ENCODE results near the gene SUGP1.

GRCh38 chr19:19234220-19234816 lies 86.0 kb downstream of the SUGP1 start:
- TF ChIP-seq POLR2A (IDR thresholded peaks at IDR 0.05; ENCODE audit: low read length) = no peak
- TF ChIP-seq GATA1 (IDR thresholded peaks at IDR 0.05; ENCODE audit: low read depth, low read length) = no peak
